ENCODE data around the gene MT3. TPM values are rescaled to one million over a fixed set of nuclear protein-coding genes. Genes with fewer than 3 reads are reported as not detected.
"Not testable (repeated sequence)": the region's sequence is repeated elsewhere in the genome, so short reads cannot be mapped to it uniquely, and the experiment has no call there.

Gene MT3
- total RNA-seq, 1 donor from 2014 or later = not detected

DNA sequence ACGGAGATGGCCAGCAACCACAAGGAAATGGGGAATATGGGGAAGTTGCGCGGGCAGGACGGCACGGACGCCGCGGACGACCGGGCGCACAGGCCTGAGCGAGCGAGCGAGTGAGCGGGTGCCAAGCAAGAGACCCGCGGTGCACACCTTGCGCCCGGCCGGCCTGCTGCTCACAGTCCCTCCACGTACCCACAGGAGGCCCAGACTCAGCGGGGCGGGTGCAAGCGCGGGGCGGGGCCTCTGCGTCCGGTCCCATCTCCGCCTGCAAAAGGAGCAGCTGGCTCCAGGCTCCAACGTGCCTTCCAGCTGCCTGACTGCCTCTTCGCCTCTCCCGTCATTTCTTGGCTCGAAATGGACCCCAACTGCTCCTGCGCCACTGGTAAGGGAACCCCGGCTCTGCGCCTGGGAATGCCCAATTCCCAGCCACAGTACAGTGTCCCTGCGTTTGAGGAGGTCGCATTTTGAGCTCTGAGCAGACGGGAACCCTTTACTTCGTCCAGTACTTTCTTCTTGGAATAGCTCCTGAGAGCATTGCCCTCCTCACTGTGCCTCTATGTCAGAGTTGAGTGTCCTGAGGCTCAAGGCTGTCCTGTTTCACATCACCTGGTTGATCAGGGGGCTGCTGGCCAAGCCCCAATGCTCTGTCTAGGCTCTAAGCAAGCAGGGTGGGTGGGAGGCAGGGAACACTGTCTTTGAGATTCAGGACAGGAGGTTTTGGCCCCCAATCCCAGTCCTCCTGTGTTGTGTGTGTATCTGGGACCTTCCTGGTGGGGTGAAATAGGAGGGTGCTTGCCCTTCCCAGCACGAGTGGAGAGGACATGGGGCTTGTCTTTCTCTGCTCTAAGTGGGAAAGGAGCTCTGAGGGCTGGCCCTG lies 28.1 kb downstream of the MT3 start:
- peaks cover 56% of the 10 kb centered on the region for H3K27me3 Mint-ChIP-seq (ENCODE audit: insufficient read depth, low read depth)
- H3K9ac ChIP-seq = no peak overlapping the region

DNA sequence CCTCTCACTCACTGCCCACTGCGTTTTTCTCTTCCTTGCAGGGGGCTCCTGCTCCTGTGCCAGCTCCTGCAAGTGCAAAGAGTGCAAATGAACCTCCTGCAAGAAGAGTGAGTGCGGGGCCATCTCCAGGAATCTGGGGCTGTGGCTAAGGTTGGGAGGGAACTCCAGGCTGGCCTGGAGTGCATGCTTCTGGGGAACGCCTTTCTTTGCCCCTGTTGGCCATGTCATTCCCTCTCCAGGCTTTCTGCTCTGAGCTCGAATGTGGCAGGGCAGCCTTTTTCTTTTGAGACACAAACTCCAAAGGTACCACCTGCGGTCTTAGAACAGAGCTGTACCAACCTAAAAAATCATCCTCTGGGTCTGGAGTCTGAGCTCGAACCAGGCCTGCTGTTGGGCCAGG lies 28.8 kb downstream of the MT3 start:
- Histone ChIP-seq H3K27ac (no peak overlapping the region), H3F3A (ENCODE audit: low read depth) (no peaks in the 10 kb centered on the region), H3K4me2 (no peak overlapping the region), H3K27me3 (peaks cover 100% of the 10 kb centered on the region), H3K9ac (no peak overlapping the region), H3K79me2 (ENCODE audit: low read depth) (no peaks in the 10 kb centered on the region), H3K4me3 (no peak overlapping the region), H2AFZ (replicated peaks) (no peak overlapping the region), H4K20me1 (ENCODE audit: low read depth) (peaks cover 19% of the 10 kb centered on the region), H3K4me1 (peaks cover 8% of the 10 kb centered on the region), H3K9me3 (ENCODE audit: low read depth) (no peaks in the 10 kb centered on the region), H3K36me3 (no peaks in the 10 kb centered on the region)
- peak; percentile 13 for DNase-seq (ENCODE audit: low spot score)
- H3K4me3 Mint-ChIP-seq = no peak overlapping the region
- TF ChIP-seq EZH2phosphoT487 (IDR thresholded peaks at IDR 0.05) = no peak
- peaks cover 14% of the 10 kb centered on the region for H3K4me1 Mint-ChIP-seq
- peaks cover 56% of the 10 kb centered on the region for H3K27me3 Mint-ChIP-seq (ENCODE audit: insufficient read depth, low read depth)
- no peak overlapping the region for H3K27ac Mint-ChIP-seq
- peaks cover 2% of the 10 kb centered on the region for H3K9me3 Mint-ChIP-seq
- peaks cover 1% of the 10 kb centered on the region for H3K36me3 Mint-ChIP-seq

More for the DNA sequence above, 28.1 kb downstream of the MT3 start:
- peak overlapping the region; percentile 75 for H3K4me3 Mint-ChIP-seq
- no peaks in the 10 kb centered on the region for H3K9me3 ChIP-seq (ENCODE audit: low read depth)
- H3K9me3 Mint-ChIP-seq = peaks cover 2% of the 10 kb centered on the region
- H3K4me1 Mint-ChIP-seq = peaks cover 14% of the 10 kb centered on the region
- DNase-seq (ENCODE audit: low spot score) = peak; percentile 65
- H3K27ac Mint-ChIP-seq = no peak overlapping the region
- H3F3A ChIP-seq (ENCODE audit: low read depth) = no peaks in the 10 kb centered on the region
- H3K4me1 ChIP-seq = peaks cover 8% of the 10 kb centered on the region
- H3K27ac ChIP-seq = no peak overlapping the region
- peaks cover 19% of the 10 kb centered on the region for H4K20me1 ChIP-seq (ENCODE audit: low read depth)
- peak overlapping the region; percentile 6 for H2AFZ ChIP-seq (replicated peaks)
- H3K36me3 Mint-ChIP-seq = peaks cover 1% of the 10 kb centered on the region
- H3K4me3 ChIP-seq = peak overlapping the region; percentile 34
- TF ChIP-seq EZH2phosphoT487 (IDR thresholded peaks at IDR 0.05) (peak; percentile 88), EZH2 (IDR thresholded peaks at IDR 0.05) (peak; percentile 91)
- TF ChIP-seq, protein P1, sequence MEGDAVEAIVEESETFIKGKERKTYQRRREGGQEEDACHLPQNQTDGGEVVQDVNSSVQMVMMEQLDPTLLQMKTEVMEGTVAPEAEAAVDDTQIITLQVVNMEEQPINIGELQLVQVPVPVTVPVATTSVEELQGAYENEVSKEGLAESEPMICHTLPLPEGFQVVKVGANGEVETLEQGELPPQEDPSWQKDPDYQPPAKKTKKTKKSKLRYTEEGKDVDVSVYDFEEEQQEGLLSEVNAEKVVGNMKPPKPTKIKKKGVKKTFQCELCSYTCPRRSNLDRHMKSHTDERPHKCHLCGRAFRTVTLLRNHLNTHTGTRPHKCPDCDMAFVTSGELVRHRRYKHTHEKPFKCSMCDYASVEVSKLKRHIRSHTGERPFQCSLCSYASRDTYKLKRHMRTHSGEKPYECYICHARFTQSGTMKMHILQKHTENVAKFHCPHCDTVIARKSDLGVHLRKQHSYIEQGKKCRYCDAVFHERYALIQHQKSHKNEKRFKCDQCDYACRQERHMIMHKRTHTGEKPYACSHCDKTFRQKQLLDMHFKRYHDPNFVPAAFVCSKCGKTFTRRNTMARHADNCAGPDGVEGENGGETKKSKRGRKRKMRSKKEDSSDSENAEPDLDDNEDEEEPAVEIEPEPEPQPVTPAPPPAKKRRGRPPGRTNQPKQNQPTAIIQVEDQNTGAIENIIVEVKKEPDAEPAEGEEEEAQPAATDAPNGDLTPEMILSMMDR (IDR thresholded peaks at IDR 0.05) = no peak
- H3K27me3 ChIP-seq = peaks cover 100% of the 10 kb centered on the region
- H3K36me3 ChIP-seq = no peaks in the 10 kb centered on the region
- peak overlapping the region; percentile 77 for H3K4me2 ChIP-seq
- no peaks in the 10 kb centered on the region for H3K79me2 ChIP-seq (ENCODE audit: low read depth)

DNA sequence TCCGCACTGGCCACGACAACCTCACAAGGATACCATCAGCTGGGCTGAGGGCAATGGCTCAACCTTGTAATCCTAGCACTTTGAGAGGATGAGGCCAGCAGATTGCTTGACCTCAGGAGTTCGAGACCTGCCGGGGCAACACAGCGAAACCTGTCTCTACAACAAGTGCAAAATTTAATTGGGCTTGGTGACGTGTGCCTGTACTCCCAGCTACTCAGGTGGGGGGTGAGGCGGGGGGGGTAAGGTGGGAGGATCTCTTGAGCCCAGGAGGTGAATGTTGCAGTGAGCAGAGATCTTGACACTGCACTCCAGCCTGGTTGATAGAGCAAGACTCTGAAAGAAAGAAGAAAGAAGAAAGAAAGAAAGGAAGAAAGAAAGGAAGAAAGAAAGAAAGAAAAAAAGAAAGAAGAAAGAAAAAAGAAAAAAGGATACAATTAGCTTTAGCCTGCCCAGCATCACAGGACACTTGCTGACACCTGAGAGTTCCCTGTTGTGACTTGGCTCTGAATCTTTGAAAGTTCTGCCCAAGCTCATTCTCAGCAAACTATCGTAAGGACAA lies 31.1 kb downstream of the MT3 start:
- no peak overlapping the region for H3K9ac ChIP-seq
- no peaks in the 10 kb centered on the region for H3K79me2 ChIP-seq (ENCODE audit: low read depth)
- DNase-seq (ENCODE audit: low spot score) = no peak
- H3K9me3 Mint-ChIP-seq = peaks cover 2% of the 10 kb centered on the region
- H3K36me3 Mint-ChIP-seq = peaks cover 1% of the 10 kb centered on the region
- no peaks in the 10 kb centered on the region for H3K9me3 ChIP-seq (ENCODE audit: low read depth)
- H3K36me3 ChIP-seq = no peaks in the 10 kb centered on the region
- TF ChIP-seq, protein P1 (IDR thresholded peaks at IDR 0.05) = no peak
- TF ChIP-seq EZH2phosphoT487 (IDR thresholded peaks at IDR 0.05) (no peak), EZH2 (IDR thresholded peaks at IDR 0.05) (no peak)
- peaks cover 19% of the 10 kb centered on the region for H3K4me1 Mint-ChIP-seq
- H3K4me2 ChIP-seq = no peak overlapping the region
- no peak overlapping the region for H3K4me3 ChIP-seq
- no peaks in the 10 kb centered on the region for H3F3A ChIP-seq (ENCODE audit: low read depth)
- no peak overlapping the region for H2AFZ ChIP-seq (replicated peaks)
- no peak overlapping the region for H3K27ac ChIP-seq
- H3K27me3 Mint-ChIP-seq (ENCODE audit: insufficient read depth, low read depth) = peaks cover 65% of the 10 kb centered on the region
- H3K4me1 ChIP-seq = peaks cover 8% of the 10 kb centered on the region
- H3K27me3 ChIP-seq = peaks cover 100% of the 10 kb centered on the region
- H4K20me1 ChIP-seq (ENCODE audit: low read depth) = peaks cover 21% of the 10 kb centered on the region
- H3K27ac Mint-ChIP-seq = no peak overlapping the region
- H3K4me3 Mint-ChIP-seq = no peak overlapping the region

DNA sequence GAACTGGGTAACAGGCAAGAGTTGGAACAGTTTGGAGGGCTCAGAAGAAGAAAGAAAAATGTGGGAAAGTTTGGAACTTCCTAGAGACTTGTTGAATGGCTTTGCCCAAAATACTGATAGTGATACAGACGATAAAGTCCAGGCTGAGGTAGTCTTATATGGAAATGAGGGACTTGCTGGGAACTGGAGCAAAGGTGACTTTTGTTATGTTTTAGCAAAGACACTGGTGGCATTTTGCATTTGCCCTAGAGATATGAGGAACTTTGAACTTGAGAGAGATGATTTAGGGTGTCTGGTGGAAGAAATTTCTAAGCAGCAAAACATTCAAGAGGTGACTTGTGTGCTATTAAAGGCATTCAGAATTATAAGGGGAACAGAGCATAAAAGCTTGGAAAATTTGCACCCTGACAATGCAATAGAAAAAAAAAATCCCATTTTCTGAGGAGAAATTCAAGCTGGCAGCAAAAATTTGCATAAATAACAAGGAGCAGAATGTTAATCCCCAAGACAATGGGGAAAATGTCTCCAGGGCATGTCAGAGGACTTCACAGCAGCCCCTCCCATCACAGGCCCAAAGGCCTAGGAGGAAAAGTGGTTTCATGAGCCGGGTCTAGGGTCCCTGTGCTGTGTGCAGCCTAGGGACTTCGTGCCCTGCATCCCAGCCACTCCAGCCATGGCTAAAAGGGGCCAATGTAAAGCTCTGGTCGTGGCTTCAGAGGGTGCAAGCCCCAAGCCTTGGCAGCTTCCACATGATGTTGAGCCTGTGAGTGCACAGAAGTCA lies 32.5 kb downstream of the MT3 start:
- not testable (repeated sequence) for H3F3A ChIP-seq (ENCODE audit: low read depth); H3K4me1 ChIP-seq; H3K27ac ChIP-seq; H3K9ac ChIP-seq; H3K27ac Mint-ChIP-seq; H3K4me2 ChIP-seq; H3K4me3 ChIP-seq; H3K9me3 ChIP-seq (ENCODE audit: low read depth); H2AFZ ChIP-seq (replicated peaks); H3K36me3 Mint-ChIP-seq; H3K4me3 Mint-ChIP-seq; H3K79me2 ChIP-seq (ENCODE audit: low read depth); H3K9me3 Mint-ChIP-seq; DNase-seq (ENCODE audit: low spot score); H3K36me3 ChIP-seq
- peaks cover 20% of the 10 kb centered on the region for H3K4me1 Mint-ChIP-seq
- peaks cover 31% of the 10 kb centered on the region for H4K20me1 ChIP-seq (ENCODE audit: low read depth)
- H3K27me3 ChIP-seq = peaks cover 100% of the 10 kb centered on the region
- H3K27me3 Mint-ChIP-seq (ENCODE audit: insufficient read depth, low read depth) = peaks cover 67% of the 10 kb centered on the region

DNA sequence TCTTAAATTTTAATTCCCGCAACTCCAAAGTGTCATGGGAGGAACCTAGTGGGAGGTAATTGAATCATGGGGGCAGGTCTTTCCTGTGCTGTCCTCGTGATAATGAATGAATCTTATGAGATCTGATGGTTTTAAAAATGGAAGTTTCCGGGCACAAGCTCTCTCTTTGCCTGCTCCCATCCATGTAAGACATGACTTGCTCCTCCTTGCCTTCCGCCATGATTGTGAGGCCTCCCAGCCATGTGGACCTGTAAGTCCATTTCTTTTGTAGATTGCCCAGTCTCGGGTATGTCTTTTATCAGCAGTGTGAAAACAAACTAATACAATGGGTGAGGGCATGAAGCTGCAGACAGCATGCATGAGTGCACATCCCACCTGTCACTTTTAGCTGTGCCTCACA lies 33.9 kb downstream of the MT3 start:
- Histone ChIP-seq H3K27me3 (peaks cover 100% of the 10 kb centered on the region), H4K20me1 (ENCODE audit: low read depth) (peaks cover 27% of the 10 kb centered on the region)
- not testable (repeated sequence) for H3K4me3 Mint-ChIP-seq; H3K4me1 ChIP-seq; H3K4me3 ChIP-seq; H3K36me3 Mint-ChIP-seq; H3K4me2 ChIP-seq; H3K9me3 Mint-ChIP-seq; H3K36me3 ChIP-seq; H3F3A ChIP-seq (ENCODE audit: low read depth); H3K9ac ChIP-seq; H3K9me3 ChIP-seq (ENCODE audit: low read depth); DNase-seq (ENCODE audit: low spot score); H3K27ac ChIP-seq; H3K79me2 ChIP-seq (ENCODE audit: low read depth); H2AFZ ChIP-seq (replicated peaks); H3K27ac Mint-ChIP-seq
- H3K27me3 Mint-ChIP-seq (ENCODE audit: insufficient read depth, low read depth) = peaks cover 64% of the 10 kb centered on the region
- H3K4me1 Mint-ChIP-seq = peaks cover 11% of the 10 kb centered on the region

Data from neural progenitor cell (in vitro differentiated cells).